KMS-11 (cell line): ENCODE data around the gene NELL2.

ENCODE experiments used
- H2AFZ ChIP-seq: fragments of 200-600 bp; sonication (generic); 2 replicates; pipeline ENCODE4 v1.6.1; 2016; ENCODE audit warnings: antibody characterized with exemption, mixed run types, low read depth
- H3K27ac ChIP-seq: fragments of 200-600 bp; sonication (generic); 2 replicates; pipeline ENCODE4 v1.6.1; 2016; ENCODE audit warnings: mild to moderate bottlenecking, mixed run types
- H3K27me3 ChIP-seq: fragments of 200-600 bp; sonication (generic); 2 replicates; pipeline ENCODE4 v1.6.1; 2017; ENCODE audit warnings: mild to moderate bottlenecking, low read depth, mixed run types, moderate library complexity; ENCODE audit not compliant: insufficient read depth
- H3K36me3 ChIP-seq: fragments of 200-600 bp; sonication (generic); 2 replicates; pipeline ENCODE4 v1.6.1; 2017; ENCODE audit warnings: mild to moderate bottlenecking, mixed run types; ENCODE audit not compliant: insufficient read depth
- H3K4me1 ChIP-seq: fragments of 200-600 bp; sonication (generic); 2 replicates; pipeline ENCODE4 v1.6.1; 2016; ENCODE audit warnings: mild to moderate bottlenecking, low read depth, mixed run types; ENCODE audit not compliant: poor library complexity, severe bottlenecking
- H3K4me2 ChIP-seq: fragments of 200-600 bp; sonication (generic); 2 replicates; pipeline ENCODE4 v1.7.0; 2016; ENCODE audit warnings: mild to moderate bottlenecking, mixed run types
- H3K4me3 ChIP-seq: fragments of 200-600 bp; sonication (generic); IDR thresholded peaks from 2 replicates; pipeline ENCODE4 v1.6.1; 2017; ENCODE audit warnings: low read depth, low read length, mixed read lengths; ENCODE audit not compliant: insufficient read depth
- H3K79me2 ChIP-seq: fragments of 200-600 bp; sonication (generic); 2 replicates; pipeline ENCODE4 v1.6.1; 2016; ENCODE audit warnings: low read depth, mixed run types; ENCODE audit not compliant: insufficient read depth
- H3K9ac ChIP-seq: fragments of 200-600 bp; sonication (generic); 2 replicates; pipeline ENCODE4 v1.6.1; 2016; ENCODE audit warnings: mild to moderate bottlenecking, mixed run types
- H4K20me1 ChIP-seq: fragments of 200-600 bp; sonication (generic); 2 replicates; pipeline ENCODE4 v1.6.1; 2016; ENCODE audit warnings: mild to moderate bottlenecking, mixed run types; ENCODE audit not compliant: insufficient read depth
- TF ChIP-seq, protein P1 (sequence below): fragments of 200-600 bp; sonication (generic); conservative IDR thresholded peaks from 2 replicates; pipeline ENCODE4 v1.6.1; 2017; ENCODE audit warnings: low read depth, mild to moderate bottlenecking, antibody characterized with exemption, low read length, moderate library complexity, mixed read lengths

The NELL2 gene

DNA sequence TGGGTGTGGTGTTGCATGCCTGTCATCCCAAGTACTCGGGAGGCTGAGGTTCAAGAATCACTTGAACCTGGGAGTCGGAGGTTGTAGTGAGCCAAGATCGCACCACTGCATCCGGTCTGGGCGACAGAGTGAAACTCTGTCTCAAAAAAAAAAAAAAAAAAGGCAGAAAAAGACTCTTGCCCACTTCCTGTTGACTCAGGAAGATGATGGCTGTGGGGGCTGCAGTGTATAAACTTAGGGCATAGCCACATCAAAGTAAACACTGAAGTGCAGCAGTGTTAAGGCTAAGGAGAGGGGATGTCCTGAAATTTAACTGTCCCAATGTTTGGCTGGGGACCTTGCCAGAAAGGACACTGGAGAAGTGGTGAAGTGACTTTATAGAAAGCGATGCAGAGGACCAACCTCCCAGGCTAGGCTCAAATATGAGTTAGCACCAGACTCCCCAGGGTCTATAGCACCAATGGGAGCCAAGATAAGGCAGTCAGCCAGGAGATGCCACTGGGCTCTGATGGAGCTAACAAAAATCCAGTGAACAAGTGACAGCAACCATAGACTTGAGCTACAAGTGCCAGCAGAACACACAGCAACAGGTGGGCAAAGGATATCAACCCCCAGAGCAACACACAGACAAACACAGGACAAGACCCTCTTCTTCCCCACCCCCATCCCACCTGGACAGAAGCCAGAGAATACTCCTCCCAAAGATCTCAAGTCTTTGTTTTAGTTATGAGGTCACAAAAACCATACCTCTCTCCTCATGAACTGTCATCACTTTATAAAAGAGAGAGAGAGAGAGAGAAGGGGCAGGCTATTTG, 28.0 kb downstream of the NELL2 start:
- Histone ChIP-seq H4K20me1 (no peaks in the 10 kb centered on the region), H3K4me3 (no peak overlapping the region), H3K4me1 (no peaks in the 10 kb centered on the region), H3K79me2 (no peaks in the 10 kb centered on the region), H3K36me3 (no peaks in the 10 kb centered on the region), H3K27ac (no peak overlapping the region), H3K9ac (no peak overlapping the region), H3K4me2 (no peak overlapping the region), H2AFZ (no peak overlapping the region), H3K27me3 (no peaks in the 10 kb centered on the region)
- TF ChIP-seq, protein P1, sequence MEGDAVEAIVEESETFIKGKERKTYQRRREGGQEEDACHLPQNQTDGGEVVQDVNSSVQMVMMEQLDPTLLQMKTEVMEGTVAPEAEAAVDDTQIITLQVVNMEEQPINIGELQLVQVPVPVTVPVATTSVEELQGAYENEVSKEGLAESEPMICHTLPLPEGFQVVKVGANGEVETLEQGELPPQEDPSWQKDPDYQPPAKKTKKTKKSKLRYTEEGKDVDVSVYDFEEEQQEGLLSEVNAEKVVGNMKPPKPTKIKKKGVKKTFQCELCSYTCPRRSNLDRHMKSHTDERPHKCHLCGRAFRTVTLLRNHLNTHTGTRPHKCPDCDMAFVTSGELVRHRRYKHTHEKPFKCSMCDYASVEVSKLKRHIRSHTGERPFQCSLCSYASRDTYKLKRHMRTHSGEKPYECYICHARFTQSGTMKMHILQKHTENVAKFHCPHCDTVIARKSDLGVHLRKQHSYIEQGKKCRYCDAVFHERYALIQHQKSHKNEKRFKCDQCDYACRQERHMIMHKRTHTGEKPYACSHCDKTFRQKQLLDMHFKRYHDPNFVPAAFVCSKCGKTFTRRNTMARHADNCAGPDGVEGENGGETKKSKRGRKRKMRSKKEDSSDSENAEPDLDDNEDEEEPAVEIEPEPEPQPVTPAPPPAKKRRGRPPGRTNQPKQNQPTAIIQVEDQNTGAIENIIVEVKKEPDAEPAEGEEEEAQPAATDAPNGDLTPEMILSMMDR = no peak

DNA sequence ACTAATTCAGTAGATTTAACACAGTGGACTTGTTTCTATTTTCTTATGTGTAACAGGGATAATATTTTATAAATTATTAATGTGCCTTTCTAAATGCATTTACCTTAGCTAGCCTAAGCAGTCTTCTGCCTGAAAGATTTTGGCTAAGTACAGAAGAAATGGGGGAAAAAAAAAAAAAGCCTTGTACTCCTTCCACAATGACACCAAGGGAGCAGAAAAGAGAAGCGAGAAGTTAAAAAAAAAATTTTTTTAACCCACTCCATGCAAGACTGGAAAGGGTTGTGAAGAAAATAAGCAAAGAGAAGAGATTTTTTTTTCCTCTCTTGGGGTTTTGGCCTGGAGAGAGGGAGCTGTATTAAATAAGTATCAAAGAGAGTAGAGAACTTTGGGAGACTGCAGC, 28.7 kb downstream of the NELL2 start:
- H3K27ac ChIP-seq = no peak overlapping the region
- H3K36me3 ChIP-seq = no peaks in the 10 kb centered on the region
- no peaks in the 10 kb centered on the region for H3K79me2 ChIP-seq
- H3K9ac ChIP-seq = no peak overlapping the region
- no peak overlapping the region for H3K4me2 ChIP-seq
- H3K4me1 ChIP-seq = no peaks in the 10 kb centered on the region
- no peaks in the 10 kb centered on the region for H3K27me3 ChIP-seq
- H2AFZ ChIP-seq = no peak overlapping the region
- TF ChIP-seq, protein P1 = no peak
- H4K20me1 ChIP-seq = no peaks in the 10 kb centered on the region
- no peak overlapping the region for H3K4me3 ChIP-seq

DNA sequence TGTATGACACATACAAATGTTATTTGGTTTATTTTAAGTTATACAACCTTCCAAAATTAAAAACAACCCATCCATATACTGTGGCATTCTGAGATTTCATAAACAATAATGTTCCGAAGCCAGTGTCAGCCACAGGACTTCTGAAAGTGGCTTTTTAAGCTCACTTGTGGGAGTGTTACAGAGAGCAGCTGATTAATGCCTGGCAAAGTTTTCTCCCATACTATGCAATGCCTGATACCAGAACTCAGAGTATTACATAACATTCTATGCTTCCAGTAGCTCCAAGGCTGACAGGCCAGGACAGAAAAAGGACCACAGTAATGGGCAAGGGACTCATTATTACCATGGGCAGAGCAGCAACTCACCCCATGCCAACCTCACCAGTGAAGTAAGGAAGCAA, 29.3 kb downstream of the NELL2 start:
- Histone ChIP-seq H3K36me3 (no peaks in the 10 kb centered on the region), H3K27me3 (no peaks in the 10 kb centered on the region), H3K27ac (no peak overlapping the region), H4K20me1 (no peaks in the 10 kb centered on the region), H3K4me2 (no peak overlapping the region), H3K9ac (no peak overlapping the region), H2AFZ (no peak overlapping the region), H3K79me2 (no peaks in the 10 kb centered on the region), H3K4me3 (no peak overlapping the region), H3K4me1 (no peaks in the 10 kb centered on the region)
- TF ChIP-seq, protein P1 = no peak

DNA sequence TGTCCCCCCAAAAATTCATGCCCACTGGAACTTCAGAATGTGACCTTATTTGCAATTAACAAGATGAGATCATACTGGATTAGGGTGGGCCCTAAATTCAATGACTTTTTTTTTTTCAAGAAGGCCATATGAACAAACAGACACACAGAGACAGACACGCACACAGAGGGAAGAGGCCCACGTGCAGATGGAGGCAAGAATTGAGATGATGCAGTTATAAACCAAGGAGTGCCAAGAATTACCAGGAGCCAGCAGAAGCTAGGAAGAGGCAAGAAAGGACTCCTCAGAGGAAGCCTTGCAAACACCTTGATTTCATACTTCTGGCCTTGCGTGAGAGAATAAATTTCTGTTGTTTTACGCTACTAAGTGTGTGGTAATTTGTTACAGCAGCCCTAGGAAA, 33.4 kb downstream of the NELL2 start:
- no peak overlapping the region for H3K4me2 ChIP-seq
- no peaks in the 10 kb centered on the region for H3K79me2 ChIP-seq
- no peak overlapping the region for H3K27ac ChIP-seq
- H3K4me1 ChIP-seq = no peaks in the 10 kb centered on the region
- TF ChIP-seq, protein P1 = no peak
- no peaks in the 10 kb centered on the region for H3K27me3 ChIP-seq
- H2AFZ ChIP-seq = no peak overlapping the region
- H3K9ac ChIP-seq = no peak overlapping the region
- no peaks in the 10 kb centered on the region for H3K36me3 ChIP-seq
- H4K20me1 ChIP-seq = no peaks in the 10 kb centered on the region
- no peak overlapping the region for H3K4me3 ChIP-seq
